GM19438 (cell line): Measurements from ENCODE around the gene ARL4D.
A peak's percentile ranks its signal among the peaks of the same experiment; 100 is the strongest.
"Not testable (repeated sequence)": the region's sequence is repeated elsewhere in the genome, so short reads cannot be mapped to it uniquely, and the experiment has no call there.

Experiments
- ATAC-seq: cut with Tn5 transposase; IDR thresholded peaks from one replicate; pipeline ENCODE4 v1.9.1; 2021; ENCODE audit warnings: low read depth; ENCODE audit not compliant: unreplicated experiment

The ARL4D gene

DNA sequence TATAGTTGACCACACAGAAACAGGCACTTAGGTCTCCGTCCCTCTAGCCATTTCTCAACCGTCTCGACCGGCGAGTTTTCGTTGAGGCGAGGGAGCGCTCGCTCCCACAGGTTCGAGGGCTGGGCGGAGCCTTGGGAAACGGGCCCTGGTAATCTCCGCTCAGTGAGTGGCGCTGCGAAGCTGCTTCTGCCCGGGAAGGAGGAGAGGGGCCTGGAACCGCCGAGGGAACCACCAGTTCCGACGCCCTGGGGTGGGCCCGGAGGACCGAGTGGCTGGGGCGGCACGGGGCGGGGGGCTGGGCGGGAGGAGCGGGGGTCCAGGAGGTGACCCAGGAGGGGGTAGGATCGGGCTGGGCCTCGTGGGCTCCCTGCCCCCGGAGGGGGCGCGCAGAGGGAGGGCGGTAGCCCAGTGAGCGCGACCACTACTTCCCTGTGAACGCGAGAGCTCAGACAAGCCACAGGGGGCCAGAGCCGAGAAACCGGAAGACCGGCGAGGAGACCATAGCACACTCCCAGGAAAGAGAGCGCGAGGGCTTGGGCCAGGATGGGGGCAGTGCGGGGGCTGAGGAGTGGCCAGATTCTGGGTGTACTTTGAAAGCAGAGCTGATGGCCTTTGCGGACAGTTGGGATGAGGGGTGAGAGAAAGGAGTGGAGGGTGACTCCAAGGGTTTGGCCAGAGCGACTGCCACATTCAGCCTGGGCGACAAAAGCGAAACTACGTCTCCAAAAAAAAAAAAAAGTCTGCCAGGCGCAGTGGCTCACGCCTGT lies 29.9 kb upstream of the ARL4D start:
- ATAC-seq = no peak

DNA sequence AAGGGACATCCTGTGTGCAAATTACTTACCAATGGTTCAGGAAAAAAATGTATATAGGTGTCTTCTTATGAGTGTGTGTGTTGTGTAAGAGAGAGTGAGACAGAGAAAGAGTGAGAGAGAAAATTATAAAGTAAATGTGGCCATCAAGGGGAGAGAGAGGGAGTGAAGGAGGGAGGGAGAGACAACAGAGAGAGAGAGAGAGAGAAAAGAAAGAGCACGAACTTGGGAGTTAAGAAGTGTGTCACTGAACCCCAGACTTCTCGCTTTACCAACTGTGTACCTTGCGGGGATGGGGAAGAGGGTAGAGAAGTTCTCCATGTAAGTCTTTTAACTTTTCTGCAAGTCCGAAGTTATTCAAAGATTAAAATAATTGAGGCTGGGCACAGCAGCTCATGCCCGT lies 28.8 kb upstream of the ARL4D start:
- no peak for ATAC-seq

DNA sequence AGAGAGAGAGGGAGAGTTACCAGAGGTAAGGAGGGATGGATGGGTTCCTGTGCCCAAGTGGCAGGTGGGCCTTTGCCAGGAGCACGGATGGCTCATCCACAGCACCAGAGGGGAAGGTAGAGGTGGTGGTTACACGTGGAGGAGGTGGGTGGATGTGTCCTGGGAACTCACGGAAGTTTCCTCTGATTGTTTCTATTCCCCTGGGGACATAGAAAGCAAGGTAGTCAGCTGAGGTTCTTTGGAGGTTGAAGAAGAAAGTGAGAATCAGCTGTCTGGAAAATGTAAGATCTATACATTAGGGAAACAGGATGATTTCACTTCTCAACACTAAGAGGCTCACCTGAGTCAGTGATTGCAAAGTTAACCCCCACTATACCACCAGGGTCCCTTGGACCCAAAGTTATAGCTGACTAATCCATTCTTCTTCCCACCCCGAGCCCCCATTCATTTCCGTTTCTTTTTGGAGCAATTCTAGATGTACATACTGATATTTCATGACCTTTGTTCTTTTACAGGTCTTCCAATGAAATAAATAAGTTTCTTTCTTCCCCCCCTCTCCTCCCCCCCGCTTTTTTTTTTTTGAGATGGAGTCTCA lies 27.5 kb upstream of the ARL4D start:
- ATAC-seq = no peak

DNA sequence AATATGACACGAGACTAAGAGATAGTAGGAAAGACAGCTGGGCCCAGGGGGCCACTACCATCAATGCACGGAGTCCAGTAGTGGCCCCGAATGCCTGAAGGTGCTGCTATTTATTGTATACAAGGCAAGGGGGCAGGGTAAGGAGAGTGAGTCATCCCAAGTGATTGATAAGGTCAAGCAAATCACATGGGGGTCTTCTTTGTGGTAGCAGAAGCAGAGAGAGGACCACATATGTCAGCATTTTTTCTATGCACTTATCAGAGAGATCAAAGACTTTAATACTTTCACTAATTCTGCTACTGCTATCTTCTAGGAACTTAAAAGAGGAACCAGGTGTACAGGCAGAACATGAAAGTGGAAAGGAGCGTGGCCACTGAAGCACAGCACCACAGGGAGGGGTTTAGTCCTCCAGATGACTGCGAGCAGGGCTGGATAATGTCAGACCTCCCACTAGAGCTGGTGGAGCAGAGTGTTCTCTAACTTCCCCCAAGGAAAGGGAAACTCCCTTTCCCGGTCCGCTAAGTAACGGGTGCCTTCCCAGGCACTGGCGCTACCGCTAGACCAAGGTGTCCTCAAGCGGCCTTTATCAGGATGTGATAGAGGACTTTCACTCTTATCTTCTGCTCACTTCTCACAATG lies 26.4 kb upstream of the ARL4D start:
- no peak for ATAC-seq

DNA sequence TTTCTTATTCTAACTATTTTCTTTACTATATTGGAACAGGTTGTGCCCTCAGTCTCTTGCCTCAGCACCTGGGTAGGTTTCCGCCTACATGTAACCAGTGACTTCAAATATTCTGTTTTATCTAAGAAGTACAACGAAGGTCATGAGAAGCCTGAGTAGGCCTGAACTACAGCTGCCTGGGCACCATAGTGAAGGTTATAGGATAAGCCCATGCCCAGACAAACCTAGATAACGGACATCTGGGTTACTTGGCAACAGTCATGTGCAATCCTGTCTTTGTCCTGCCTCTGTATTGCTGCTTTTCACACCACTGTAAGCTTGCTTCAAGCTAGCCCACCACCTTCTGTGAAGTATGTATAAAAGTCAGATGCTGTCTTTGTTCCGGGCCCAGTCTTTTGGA lies 25.4 kb upstream of the ARL4D start:
- ATAC-seq = no peak

DNA sequence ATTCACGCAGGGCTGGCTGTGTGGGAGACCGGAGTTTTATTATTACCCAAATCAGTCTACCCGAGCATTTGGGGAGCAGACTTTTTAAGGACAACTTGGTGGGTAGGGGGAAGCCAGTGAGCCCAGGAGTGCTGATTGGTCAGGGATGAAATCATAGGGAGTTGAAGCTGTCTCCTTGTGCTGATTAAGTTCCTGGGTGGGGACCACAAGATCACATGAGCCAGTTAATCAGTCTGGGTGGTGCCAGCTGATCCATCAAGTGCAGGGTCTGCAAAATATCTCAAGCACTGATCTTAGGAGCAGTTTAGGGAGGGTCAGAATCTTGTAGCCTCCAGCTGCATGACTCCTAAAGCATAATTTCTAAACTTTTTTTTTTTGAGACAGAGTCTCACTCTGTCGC lies 22.9 kb upstream of the ARL4D start:
- ATAC-seq = not testable (repeated sequence)

DNA sequence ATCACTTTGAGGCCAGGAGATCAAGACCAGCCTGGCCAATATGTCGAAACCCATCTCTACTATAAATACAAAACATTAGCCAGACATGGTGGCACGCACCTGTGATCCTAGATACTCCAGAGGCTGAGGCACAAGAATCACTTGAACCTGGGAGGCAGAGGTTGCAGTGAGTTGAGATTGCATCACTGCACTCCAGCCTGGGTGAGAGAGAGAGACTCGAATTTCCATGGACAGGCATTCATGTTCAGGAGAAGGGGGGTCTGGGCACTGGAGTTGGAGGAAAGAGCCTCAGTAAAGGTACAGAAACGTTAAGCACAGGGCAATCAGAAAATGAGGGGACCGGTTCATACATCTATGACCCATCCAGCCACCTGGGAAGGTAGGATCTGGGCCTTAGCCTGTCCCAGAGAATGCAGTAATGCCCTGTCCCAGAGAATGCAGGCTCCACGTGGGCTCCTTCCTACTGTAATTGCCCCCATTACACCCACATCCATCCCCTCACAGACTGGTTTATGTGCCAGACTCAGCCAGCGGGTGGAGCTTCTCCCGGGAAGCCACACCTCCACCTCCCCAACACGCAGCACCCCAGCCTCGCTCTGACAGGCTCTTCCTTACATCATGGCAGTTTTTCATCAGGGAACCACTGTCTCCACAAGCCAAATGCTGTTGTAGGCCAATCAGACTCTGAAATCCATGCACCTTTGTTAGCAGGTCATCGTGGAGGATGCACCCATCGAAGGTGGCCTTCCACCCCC lies 21.6 kb upstream of the ARL4D start:
- ATAC-seq = no peak

DNA sequence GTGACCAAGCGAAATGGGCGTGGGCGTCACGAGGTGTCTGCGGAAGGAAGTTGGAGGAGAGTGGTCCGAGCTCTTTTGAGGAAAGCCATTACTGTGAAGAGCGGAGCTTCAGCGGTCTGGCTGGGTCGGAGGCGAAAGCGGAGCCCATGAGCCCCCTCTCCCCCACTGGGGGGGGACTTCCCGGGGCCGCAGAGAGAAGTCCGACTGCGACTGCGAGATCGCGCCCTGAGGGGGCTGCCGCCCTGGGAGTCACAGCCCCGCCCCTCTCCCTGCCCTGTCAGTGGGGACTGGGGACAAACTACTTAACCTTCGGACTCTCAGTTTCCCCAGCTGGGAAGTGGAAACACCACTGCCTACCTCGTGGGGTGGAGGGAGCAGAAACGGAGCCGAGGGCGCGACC lies 20.0 kb upstream of the ARL4D start:
- no peak for ATAC-seq

DNA sequence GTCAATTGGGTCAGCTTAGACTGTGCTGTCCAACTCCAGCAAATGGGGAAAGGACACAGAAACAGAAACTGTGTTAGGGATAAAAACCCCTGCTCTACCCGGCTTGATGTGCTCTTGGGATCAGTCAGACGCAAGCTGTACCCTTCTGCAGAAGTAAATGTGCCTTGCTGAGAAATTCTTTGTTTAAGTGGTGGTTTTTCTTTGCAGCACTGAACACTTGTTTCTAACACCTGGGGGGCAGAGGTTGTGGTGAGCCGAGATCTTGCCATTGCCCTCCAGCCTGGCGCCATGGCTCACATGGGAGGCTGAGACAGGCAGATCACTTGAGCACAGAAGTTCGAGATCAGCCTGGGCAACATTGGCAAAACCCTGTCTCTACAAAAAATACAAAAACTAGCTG lies 18.5 kb upstream of the ARL4D start:
- ATAC-seq = no peak

DNA sequence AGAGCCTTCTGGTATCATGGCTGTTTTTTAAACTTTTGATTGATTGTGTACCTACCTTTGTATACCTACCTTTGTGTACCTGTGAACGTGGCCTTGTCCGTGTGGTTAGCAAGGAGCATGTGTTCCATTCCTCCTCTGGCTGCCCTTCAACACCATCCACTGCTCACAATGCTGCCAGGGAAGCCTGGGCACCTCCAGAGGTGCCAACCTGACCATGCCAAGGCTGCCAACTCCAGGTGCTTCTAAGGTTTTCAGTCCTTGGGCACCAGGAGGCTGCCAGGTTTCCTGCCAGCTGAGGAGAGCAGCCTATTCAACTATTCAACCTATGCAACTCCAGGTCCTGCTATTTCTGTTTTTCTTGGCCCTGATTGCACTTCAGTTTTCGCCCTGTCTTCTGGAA lies 17.6 kb upstream of the ARL4D start:
- no peak for ATAC-seq

DNA sequence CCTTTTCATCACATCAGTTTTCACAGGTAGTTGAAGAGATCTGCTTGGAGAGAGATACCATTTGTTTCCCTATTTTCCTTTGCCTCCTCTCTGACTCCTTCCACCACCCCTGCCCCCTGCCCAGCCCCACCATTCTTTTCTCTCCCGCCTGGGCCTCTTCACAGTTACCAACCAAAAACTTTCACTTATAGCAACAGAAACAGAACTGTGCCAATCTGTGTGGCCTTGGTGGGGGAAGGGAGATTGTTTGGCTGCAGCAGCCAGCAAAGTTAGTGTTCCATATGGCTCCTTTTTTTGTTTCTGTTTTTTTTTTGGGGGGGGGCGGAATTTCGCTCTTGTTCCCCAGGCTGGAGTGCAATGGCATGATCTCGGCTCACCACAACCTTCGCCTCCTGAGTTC lies 17.2 kb upstream of the ARL4D start:
- ATAC-seq = no peak

DNA sequence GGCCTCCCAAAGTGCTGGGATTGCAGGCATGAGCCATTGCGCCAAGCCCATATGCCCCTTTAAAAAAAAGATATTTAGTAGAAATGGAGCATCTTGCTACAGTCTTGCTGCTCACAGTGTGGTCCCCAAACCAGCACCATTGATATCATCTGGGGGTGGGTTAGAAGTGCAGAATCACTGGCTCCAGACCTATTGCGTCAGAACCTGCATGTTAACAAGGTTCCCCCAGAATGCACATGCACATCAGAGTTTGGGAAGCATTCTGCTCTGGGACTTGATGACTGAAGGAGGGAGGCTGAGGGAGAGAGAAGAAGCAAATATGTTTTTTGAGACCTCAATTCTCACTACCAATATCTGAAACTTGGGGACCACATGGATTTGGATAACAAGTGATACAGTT lies 16.0 kb upstream of the ARL4D start:
- no peak for ATAC-seq

DNA sequence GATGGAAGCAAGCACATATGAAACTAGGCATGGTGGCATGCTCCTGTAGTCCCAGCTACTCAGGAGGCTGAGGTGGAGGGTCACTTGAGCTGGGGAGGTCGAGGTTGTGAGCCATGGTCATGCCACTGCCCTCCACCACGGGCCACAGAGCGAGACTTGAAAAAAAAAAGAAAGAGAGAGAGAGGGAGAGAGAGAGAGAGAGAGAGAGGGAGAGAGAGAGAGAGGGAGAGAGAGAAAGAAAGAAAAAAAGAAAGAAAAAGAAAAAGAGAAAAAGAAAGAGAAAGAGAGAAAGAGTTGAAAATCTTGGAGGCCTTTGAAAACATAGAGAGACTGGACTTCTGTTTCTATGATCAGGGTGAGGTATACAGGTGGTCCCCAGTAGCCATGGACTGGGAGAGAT lies 15.4 kb upstream of the ARL4D start:
- ATAC-seq = no peak

DNA sequence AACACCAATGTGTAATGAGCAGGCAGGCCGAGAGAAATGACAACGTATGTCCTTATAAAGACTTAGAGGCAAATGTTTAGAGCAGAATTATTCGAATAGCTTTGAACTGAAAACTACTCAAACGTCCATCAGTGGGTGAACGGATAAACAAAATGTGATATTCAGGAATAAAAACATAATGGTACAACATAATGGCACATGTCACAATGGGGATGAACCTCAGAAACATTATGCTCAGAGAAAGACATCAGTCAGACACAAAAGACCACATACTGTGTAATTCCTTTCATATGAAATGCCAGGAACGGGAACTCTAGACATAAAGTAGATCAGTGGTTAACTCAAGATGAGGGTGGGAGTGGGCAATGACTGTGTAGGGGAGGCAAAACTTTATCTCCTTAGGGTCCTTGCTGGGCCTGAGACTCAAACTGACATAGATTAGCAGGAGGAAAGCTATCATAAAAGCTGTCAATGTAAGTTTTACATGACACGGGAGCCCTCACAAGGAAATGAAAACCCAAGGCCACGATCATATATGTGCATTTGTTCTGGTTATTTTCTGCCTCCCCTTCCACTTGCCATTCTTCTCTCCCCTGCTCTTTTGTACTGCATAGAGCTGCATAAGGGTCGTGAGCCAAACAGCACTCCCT lies 14.8 kb upstream of the ARL4D start:
- ATAC-seq = no peak

DNA sequence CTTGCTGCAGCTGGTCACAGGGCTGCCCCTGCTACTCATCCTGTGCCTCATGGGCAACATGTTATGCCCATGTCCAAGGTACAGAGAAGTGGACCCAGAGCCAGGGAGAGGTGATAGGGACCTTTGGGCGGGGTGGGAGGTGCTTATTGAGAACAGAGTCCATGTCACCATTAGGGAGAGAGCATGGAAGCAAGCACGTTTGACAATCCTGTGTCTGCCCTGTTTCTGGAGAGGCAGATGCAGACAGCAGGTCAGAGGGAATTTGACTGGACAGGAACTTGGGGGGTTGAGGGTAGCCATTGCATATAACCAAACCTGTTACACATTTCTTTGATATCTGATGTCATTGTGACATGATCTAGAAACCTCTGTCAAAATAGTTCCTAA lies 14.3 kb upstream of the ARL4D start:
- no peak for ATAC-seq

DNA sequence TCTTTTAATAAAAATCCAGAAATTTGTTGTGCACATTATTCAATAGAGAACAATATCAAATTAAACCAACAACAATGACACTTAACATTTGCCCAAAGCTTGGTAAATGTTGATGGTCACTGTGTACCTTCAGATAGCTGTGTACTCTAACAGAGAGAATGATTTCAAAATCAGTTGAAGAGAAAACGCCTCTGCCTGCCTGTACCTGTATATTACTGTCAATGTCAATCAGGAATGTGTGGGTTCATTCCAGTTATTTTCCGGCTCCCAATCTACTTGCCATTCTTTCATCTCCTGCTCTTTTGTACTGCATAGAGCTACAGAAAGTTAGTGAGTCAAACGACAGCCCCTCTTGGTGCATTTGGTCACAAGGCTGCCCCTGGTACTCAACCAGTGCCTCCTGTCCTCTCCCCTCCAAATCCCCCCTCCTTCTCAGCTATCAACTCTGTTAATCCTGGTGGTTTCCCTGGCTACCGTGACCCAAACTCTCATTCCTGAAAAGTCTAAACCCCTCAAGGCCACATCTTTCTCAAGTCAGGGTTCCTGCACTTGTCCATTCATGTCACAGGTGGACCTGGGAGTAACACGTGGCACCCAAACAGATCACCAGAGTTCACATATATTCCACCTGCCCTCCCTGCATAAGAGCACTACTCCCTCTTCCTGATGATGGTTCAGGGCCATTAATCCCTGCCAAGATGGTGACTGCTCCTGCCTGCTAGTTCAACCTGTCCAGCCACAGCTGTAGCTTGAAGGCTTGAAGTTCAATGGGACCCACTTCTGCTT lies 13.6 kb upstream of the ARL4D start:
- ATAC-seq = no peak

DNA sequence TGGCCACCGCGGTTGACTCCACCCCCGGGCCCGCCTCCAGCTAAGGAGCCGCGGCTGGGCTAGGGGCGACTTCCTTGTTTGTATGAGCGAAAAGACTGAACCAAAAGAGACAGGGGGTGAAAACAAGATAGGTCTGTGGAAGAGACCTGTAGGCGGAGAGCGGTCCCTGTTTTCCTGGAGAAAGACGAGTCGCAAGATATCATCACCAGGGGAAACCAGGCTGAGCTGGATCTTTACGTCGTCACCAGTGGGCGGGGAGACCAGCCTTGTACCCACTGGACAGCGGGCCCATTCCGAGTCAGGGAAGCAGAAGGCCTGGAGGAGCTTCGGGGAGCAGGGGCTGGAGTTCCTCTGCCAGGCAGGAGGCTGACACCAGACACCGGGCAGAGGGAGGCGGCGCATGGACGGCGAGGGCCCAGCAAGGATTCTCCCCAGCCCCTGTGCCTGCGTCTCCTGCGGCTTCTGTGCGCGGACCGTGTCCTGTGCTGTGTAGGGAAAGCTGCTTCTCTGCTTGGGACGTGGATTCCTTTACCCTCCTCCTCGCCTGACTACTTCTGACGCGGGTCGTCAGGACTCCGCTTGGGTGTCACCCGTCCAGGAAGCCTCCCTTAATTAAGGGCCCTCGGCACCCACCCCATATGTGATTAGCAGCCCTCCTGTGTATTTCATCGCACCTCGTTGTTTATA lies 10.3 kb upstream of the ARL4D start:
- ATAC-seq = peak; percentile 74

DNA sequence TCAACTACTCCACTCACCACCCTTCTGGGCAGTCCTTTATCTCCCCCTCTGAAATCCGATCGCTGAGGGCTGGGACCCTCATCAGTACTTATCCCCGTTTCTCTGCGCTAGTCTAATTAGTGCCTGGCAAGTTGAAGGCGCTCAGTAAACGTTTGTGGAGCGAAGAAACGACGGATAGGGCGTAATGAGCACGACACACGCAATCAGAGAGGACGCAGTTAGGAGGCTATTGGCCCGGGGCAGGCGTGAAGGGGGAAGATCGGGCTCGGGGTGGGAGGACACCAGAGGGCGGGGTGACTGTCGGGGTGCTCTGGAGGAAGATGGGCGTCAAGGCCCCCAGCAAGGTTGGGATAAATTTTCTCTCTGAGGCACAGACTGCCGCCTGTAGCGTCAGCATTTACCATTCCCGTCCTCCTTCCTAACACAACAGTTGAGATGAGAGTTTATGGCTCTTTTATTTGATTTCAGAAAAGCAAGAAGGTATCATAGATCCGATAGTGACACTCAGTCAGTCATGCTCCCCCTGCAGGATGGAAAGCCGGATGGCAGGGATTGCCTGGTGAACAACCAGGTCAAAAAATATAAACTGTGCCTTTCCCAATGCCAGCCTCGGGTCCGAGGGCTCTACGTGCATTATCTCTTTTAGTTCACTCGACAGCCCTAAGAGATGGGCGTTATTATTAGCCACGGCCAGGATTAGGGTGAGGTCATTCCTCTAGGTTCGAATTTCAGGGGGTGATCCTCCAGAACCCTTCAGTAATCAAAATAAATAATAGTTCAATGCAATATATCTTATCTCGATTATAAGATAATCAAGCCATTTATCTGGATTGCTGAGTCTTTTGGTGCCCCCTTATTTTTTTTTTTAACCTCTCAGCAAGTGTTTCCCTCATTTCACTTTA lies 9.5 kb upstream of the ARL4D start:
- no peak for ATAC-seq

DNA sequence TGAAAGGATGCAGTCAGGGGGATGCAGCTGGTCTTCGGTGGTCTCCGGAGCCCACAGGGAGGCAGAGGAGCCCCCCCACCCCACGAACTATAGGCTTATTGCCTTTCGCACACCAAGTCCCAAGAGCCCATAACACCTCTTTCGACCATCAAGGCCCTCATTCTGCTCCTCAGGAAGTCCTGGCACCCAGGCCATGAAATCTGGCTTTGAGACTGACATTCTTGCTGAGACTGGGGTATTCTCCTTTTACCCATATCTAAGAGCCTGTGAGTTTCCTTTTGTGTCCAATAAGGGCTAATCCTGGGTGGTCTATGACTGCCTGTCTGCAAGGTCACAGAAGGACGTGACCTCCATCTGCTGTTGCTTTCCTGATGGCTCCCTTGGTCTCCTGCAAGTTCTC lies 6.4 kb upstream of the ARL4D start:
- ATAC-seq = no peak
